Loucy (cell line): ENCODE measurements around the gene FSTL1.

Experiments
- EZH2phosphoT487 ChIP-seq: fragments of 200-600 bp; IDR thresholded peaks from 2 replicates; pipeline ENCODE4 v1.6.1; 2018; ENCODE audit warnings: antibody characterized with exemption, mild to moderate bottlenecking, moderate library complexity, borderline replicate concordance
- TF ChIP-seq, protein P1 (sequence below): fragments of 200-600 bp; sonication (generic); conservative IDR thresholded peaks from 2 replicates; pipeline ENCODE4 v1.5.1; 2014; ENCODE audit warnings: mild to moderate bottlenecking, antibody characterized with exemption, low read length

DNA sequence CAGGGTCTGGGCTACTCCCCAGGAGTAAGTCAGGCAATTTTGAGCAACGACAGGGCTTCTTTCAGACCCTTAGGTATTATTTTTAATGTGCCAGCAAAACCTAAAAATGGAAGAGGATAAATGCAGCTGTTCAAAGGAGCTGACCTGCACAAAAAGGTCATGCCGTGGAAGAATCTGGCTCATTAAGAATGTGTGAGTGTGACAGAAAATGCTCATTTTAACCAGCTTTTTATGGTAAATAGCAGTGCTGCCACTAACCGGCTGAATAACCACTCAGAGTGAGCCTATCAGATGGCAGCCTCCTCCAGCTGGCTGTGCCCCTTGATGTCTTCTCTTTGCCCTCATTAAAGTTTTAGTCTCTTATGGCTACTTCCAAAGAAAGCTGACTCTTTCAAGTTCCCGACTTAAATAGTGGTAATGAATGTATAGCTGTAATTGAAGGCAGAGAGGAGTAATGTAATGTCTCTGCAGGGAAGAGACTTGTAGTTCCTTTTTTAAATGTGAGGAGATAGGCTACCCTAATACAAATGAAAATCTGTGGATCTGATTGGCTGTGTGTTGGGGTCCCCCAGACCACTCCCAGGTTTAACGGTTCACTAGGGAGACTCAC, 9.5 kb upstream of the FSTL1 start:
- TF ChIP-seq, protein P1, sequence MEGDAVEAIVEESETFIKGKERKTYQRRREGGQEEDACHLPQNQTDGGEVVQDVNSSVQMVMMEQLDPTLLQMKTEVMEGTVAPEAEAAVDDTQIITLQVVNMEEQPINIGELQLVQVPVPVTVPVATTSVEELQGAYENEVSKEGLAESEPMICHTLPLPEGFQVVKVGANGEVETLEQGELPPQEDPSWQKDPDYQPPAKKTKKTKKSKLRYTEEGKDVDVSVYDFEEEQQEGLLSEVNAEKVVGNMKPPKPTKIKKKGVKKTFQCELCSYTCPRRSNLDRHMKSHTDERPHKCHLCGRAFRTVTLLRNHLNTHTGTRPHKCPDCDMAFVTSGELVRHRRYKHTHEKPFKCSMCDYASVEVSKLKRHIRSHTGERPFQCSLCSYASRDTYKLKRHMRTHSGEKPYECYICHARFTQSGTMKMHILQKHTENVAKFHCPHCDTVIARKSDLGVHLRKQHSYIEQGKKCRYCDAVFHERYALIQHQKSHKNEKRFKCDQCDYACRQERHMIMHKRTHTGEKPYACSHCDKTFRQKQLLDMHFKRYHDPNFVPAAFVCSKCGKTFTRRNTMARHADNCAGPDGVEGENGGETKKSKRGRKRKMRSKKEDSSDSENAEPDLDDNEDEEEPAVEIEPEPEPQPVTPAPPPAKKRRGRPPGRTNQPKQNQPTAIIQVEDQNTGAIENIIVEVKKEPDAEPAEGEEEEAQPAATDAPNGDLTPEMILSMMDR = no peak
- TF ChIP-seq EZH2phosphoT487 = no peak
